Ishikawa (cell line): ENCODE results near the gene CDC42EP5.

ENCODE experiments used
- CEBPB ChIP-seq: IDR thresholded peaks from 2 replicates; pipeline ENCODE4 v1.6.1; 2012
- EGR1 ChIP-seq: IDR thresholded peaks from 2 replicates; pipeline ENCODE4 v1.6.1; 2012
- EP300 ChIP-seq: IDR thresholded peaks from 2 replicates; pipeline ENCODE4 v1.6.1; 2012; ENCODE audit warnings: borderline replicate concordance
- FOXM1 ChIP-seq: IDR thresholded peaks from 2 replicates; pipeline ENCODE4 v1.6.1; 2012; ENCODE audit warnings: low read depth, borderline replicate concordance
- RAD21 ChIP-seq: IDR thresholded peaks from 2 replicates; pipeline ENCODE4 v1.6.1; 2012; ENCODE audit warnings: low read depth
- REST ChIP-seq: IDR thresholded peaks from 2 replicates; pipeline ENCODE4 v1.6.1; 2012; ENCODE audit warnings: low read depth, mild to moderate bottlenecking
- TAF1 ChIP-seq: IDR thresholded peaks from 2 replicates; pipeline ENCODE4 v1.6.1; 2012; ENCODE audit warnings: low read depth, mild to moderate bottlenecking
- TEAD4 ChIP-seq: IDR thresholded peaks from 2 replicates; pipeline ENCODE4 v1.6.1; 2012
- YY1 ChIP-seq: IDR thresholded peaks from 2 replicates; pipeline ENCODE4 v1.6.1; 2012; ENCODE audit warnings: low read depth

DNA sequence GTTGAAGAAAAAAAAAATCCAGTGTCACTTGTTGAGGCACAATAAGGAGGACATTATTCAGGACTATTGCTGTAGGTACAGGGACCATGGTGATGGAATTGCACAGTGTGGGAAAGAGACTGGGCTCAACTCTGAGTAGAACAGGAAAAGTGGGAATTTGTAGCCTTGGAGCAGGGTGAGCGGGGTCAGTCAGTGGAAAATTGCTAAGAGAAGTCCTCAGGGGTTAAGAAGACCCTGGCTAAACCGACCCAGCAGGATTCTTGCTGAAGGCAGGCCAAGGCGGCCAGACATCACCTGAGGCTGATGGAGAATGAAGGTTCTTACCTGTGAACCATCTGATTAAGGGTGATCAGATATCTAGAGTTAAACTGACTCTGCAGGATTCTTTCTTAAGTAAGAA lies 42.1 kb upstream of the CDC42EP5 start:
- TF ChIP-seq EP300 (no peak), RAD21 (no peak), FOXM1 (no peak), EGR1 (no peak), CEBPB (no peak), YY1 (no peak), REST (no peak), TEAD4 (no peak), TAF1 (no peak)
